ENCODE data around the gene TRIP12.
"Not testable (repeated sequence)": the region's sequence is repeated elsewhere in the genome, so short reads cannot be mapped to it uniquely, and the experiment has no call there.

TRIP12 gene

DNA sequence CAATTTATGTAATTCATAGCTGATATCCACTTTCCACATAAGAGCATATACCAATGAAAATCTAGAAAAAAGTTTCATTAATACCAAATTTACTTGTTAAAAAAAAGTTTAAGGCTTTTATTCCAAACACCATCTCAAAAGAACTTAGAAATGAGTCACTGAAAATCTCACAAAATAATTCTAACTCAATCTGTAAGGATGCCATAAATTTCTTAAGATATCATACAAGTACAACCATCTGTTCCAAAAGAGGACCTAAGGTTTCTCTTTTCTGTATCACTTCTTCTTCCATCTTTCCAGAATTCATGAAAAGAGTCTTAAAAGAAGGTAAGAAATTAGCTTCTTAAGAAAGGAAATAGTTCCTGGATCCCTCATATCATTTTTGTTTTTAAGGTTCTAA, 60.4 kb downstream of the TRIP12 start:
- H3K9me3 ChIP-seq = no peaks in the 10 kb centered on the region
- peaks cover 34% of the 10 kb centered on the region for H3K36me3 ChIP-seq
- no peak overlapping the region for H3K4me2 ChIP-seq
- H3K4me1 ChIP-seq = no peaks in the 10 kb centered on the region
- H4K20me1 ChIP-seq = peaks cover 96% of the 10 kb centered on the region
- TF ChIP-seq Cebpa-rat (IDR thresholded peaks at IDR 0.05) = no peak
- no peak overlapping the region for H3K4me3 ChIP-seq
- no peak overlapping the region for H3K9ac ChIP-seq
- no peak overlapping the region for H3K27ac ChIP-seq
- no peaks in the 10 kb centered on the region for H3K27me3 ChIP-seq

DNA sequence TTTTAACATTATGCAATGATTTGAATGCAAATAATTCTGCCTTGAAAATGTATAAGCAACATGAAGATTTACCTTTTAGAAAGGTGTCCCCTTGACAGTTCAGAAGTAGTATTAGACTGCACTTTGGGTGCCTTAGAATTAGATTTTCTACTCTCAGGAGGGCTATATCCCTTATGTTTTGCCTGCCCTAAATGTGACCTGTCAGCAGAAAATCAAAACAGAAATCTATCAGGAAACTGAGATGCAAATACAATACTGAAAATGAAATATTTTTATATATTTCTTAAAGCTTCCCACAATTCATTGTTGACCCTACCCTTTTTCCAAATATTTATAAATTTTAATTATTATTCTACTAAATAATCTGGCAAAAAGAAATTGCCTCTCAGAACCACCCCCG, 61.5 kb downstream of the TRIP12 start:
- TF ChIP-seq Cebpa-rat (IDR thresholded peaks at IDR 0.05) = no peak
- H3K4me1 ChIP-seq = no peaks in the 10 kb centered on the region
- no peak overlapping the region for H3K4me3 ChIP-seq
- H3K4me2 ChIP-seq = no peak overlapping the region
- peaks cover 95% of the 10 kb centered on the region for H4K20me1 ChIP-seq
- no peaks in the 10 kb centered on the region for H3K9me3 ChIP-seq
- no peak overlapping the region for H3K27ac ChIP-seq
- no peaks in the 10 kb centered on the region for H3K27me3 ChIP-seq
- H3K36me3 ChIP-seq = peaks cover 42% of the 10 kb centered on the region
- no peak overlapping the region for H3K9ac ChIP-seq

DNA sequence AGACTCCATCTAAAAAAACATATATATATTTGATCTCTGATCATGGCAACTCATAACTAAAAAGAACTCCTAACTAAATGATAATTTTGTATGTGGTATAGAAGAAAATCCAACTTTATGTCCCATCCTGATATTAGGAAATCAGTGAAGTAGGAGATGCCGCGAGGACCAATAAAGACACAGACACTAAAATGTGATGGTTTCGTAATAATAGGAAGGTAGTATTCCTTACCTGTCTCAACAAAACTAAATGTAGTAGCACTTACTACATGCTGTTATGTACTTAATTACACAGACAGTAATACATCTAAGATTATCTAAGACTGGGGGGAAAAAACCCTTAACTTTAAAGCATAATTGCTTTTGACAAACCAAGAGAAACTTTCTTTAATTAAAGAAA, 63.5 kb downstream of the TRIP12 start:
- Histone ChIP-seq H3K27ac (no peak overlapping the region), H3K27me3 (no peaks in the 10 kb centered on the region), H3K4me3 (no peak overlapping the region), H3K4me1 (no peaks in the 10 kb centered on the region), H4K20me1 (peaks cover 91% of the 10 kb centered on the region), H3K4me2 (no peak overlapping the region), H3K9me3 (no peaks in the 10 kb centered on the region), H3K9ac (no peak overlapping the region), H3K36me3 (peaks cover 55% of the 10 kb centered on the region)
- no peak for TF ChIP-seq Cebpa-rat (IDR thresholded peaks at IDR 0.05)

DNA sequence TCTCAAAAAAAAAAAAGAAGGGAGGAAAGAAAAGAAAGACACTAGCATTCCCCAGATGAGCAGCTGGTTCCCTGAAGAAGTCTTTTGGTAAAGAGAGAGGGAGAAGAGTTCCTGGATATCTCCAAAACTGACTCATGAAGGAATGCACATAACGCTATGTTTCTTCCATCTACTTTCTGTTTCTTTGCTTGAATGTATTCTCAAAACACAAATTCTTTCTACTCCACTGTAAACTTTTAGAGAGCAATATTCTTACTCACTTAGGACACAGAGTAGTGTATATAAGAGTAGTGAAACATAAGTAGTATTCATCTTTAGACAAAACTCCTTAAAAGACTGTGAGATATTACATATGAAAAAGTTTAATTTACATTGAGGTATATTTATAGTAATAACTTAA, 64.2 kb downstream of the TRIP12 start:
- 0 out of 2 replicates have a peak, but pooled peaks cover 4% of the 10 kb centered on the region for H3K4me1 ChIP-seq
- no peak overlapping the region for H3K4me2 ChIP-seq
- H4K20me1 ChIP-seq = peaks cover 90% of the 10 kb centered on the region
- no peak overlapping the region for H3K27ac ChIP-seq
- peaks cover 57% of the 10 kb centered on the region for H3K36me3 ChIP-seq
- H3K27me3 ChIP-seq = no peaks in the 10 kb centered on the region
- no peak overlapping the region for H3K4me3 ChIP-seq
- H3K9ac ChIP-seq = no peak overlapping the region
- TF ChIP-seq Cebpa-rat (IDR thresholded peaks at IDR 0.05) = no peak
- H3K9me3 ChIP-seq = no peaks in the 10 kb centered on the region

DNA sequence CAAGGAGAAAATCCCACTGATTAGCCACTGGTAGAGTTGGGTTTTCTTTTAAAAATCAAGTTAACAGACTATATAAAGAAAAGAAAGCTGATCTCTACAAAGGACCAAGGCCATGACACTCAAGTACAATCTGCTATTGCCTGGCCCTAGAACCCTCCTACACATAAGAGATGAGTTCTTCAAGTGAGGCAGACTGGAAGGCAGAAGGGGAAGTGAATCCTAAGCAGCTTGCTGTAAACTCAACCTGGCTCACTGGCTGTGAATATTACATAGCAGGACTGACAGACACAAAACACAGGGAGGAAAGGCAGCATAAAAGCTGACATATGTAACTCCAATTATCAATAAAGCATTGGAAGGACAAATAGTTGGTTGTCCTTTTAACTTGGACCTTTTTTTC, 65.4 kb downstream of the TRIP12 start:
- peaks cover 81% of the 10 kb centered on the region for H4K20me1 ChIP-seq
- H3K4me2 ChIP-seq = no peak overlapping the region
- 0 out of 2 replicates have a peak, but pooled peaks cover 6% of the 10 kb centered on the region for H3K4me1 ChIP-seq
- no peak overlapping the region for H3K9ac ChIP-seq
- no peak for TF ChIP-seq Cebpa-rat (IDR thresholded peaks at IDR 0.05)
- no peaks in the 10 kb centered on the region for H3K9me3 ChIP-seq
- peaks cover 66% of the 10 kb centered on the region for H3K36me3 ChIP-seq
- H3K4me3 ChIP-seq = no peak overlapping the region
- no peaks in the 10 kb centered on the region for H3K27me3 ChIP-seq
- H3K27ac ChIP-seq = no peak overlapping the region

DNA sequence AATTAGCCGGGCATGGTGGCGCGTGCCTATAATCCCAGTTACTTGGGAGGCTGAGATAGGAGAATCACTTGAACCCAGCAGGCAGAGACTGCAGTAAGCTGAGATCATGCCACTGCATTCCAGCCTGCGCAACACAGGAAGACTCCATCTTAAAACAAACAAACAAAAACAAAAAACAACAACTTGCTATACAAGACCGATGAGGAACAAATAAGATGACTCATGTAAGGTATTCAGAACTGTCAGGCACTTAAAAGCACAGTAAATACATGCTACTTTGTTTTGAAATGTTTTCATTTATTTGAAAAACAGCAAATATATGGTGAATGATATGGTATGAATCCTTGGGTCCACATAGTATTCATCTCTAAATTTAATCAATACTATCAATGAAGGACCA, 66.7 kb downstream of the TRIP12 start:
- H4K20me1 ChIP-seq = peaks cover 79% of the 10 kb centered on the region
- no peak for TF ChIP-seq Cebpa-rat (IDR thresholded peaks at IDR 0.05)
- no peaks in the 10 kb centered on the region for H3K27me3 ChIP-seq
- H3K27ac ChIP-seq = no peak overlapping the region
- H3K9me3 ChIP-seq = no peaks in the 10 kb centered on the region
- no peak overlapping the region for H3K9ac ChIP-seq
- peaks cover 79% of the 10 kb centered on the region for H3K36me3 ChIP-seq
- H3K4me2 ChIP-seq = no peak overlapping the region
- H3K4me1 ChIP-seq = 0 out of 2 replicates have a peak, but pooled peaks cover 6% of the 10 kb centered on the region
- no peak overlapping the region for H3K4me3 ChIP-seq

DNA sequence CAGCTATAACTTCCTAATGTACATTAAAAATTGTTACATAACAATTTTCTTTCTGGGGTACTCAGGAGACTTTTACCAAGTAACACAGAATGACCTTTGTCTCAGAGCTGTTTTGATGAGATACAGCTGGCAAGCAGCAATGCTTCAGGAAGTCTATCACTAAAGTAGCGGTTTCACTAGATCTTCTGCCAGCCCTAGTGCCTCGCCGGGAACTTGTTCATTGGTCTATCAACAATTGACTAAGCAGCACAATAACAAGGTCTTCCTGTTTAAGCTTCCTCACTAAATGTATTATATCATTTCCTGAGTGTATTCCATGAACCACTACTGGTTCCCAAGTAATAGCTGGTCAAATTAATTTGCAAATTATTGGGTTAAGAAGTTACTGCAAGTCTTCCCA, 69.2 kb downstream of the TRIP12 start:
- no peaks in the 10 kb centered on the region for H3K27me3 ChIP-seq
- peaks cover 74% of the 10 kb centered on the region for H3K36me3 ChIP-seq
- H3K9me3 ChIP-seq = no peaks in the 10 kb centered on the region
- no peak overlapping the region for H3K4me3 ChIP-seq
- H3K27ac ChIP-seq = no peak overlapping the region
- H3K9ac ChIP-seq = no peak overlapping the region
- TF ChIP-seq Cebpa-rat (IDR thresholded peaks at IDR 0.05) = no peak
- 0 out of 2 replicates have a peak, but pooled peaks cover 6% of the 10 kb centered on the region for H3K4me1 ChIP-seq
- peaks cover 75% of the 10 kb centered on the region for H4K20me1 ChIP-seq
- H3K4me2 ChIP-seq = no peak overlapping the region

DNA sequence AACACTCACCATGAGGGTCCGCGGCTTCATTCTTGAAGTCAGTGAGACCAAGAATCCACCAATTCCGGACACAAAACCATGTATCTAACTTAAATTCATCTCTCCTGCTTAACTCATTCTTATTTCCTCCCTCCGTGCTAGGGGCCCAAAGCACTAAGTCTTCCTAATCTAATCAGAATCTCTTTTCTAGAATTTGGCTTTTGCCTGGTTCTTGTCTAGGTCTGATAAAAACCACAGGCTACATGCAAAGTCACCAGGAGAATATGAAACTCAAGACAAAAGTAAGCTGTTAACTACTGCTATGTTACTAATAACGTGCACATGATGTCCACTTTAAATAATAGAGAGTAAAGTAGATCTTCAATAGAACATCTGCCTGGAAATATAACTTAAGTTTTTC, 69.9 kb downstream of the TRIP12 start:
- no peak overlapping the region for H3K9ac ChIP-seq
- H3K27me3 ChIP-seq = no peaks in the 10 kb centered on the region
- no peak overlapping the region for H3K27ac ChIP-seq
- no peak overlapping the region for H3K4me3 ChIP-seq
- H3K4me1 ChIP-seq = 0 out of 2 replicates have a peak, but pooled peaks cover 6% of the 10 kb centered on the region
- H3K36me3 ChIP-seq = peaks cover 74% of the 10 kb centered on the region
- no peak overlapping the region for H3K4me2 ChIP-seq
- peaks cover 75% of the 10 kb centered on the region for H4K20me1 ChIP-seq
- no peak for TF ChIP-seq Cebpa-rat (IDR thresholded peaks at IDR 0.05)
- no peaks in the 10 kb centered on the region for H3K9me3 ChIP-seq

DNA sequence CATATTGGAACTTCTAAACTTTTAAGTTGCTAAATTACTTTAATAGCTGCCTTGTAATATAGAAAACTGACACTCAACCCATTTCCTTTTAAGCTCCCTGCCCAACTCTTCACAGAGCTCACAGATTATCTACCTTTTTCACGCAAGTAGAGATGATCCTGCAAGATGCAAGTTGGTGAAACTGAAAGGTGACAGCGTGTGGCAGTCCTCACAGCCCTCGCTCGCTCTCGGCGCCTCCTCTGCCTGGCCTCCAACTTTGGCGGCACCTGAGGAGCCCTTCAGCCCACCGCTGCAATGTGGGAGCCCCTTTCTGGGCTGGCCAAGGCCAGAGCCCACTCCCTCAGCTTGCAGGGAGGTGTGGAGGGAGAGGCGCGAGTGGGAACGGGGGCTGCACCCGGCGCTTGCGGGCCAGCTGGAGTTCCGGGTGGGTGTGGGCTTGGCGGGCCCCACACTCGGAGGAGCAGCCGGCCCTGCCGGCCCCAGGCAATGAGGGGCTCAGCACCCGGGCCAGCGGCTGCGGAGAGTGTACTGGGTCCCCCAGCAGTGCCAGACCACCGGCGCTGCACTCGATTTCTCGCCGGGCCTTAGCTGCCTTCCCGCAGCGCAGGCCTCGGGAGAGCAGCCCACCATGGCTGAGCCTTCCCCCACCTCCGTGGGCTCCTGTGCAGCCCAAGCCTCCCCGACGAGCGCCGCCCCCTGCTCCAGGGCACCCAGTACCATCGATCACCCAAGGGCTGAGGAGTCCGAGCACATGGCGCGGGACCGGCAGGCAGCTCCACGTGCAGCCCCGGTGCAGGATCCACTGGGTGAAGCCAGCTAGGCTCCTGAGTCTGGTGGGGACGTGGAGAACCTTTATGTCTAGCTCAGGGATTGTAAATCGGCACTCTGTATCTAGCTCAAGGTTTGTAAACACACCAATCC, 71.2 kb downstream of the TRIP12 start:
- Histone ChIP-seq H3K36me3 (peaks cover 70% of the 10 kb centered on the region), H4K20me1 (peaks cover 75% of the 10 kb centered on the region)
- H3K4me3 ChIP-seq, H3K9ac ChIP-seq, H3K9me3 ChIP-seq, H3K27me3 ChIP-seq, H3K4me2 ChIP-seq, H3K27ac ChIP-seq, H3K4me1 ChIP-seq: not testable (repeated sequence)

DNA sequence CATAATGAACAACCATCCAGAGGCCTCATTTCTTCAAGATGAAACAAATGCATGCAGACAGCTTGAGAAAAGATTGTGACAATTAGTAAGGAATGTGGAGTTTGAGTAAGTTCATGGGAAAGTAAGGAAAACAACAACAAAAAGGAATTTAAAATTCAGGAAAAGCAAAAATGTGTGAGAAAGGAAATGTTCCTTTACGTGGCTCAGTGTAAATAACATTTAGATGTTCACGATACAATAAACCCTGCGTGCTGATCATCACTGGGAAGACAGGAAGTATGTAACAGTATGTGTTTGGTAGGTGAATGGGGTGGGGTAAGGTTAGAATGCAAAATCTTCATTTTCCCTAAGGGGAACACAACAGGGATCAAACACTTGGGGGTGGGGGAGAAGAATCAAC, 72.7 kb downstream of the TRIP12 start:
- no peaks in the 10 kb centered on the region for H3K27me3 ChIP-seq
- H3K9me3 ChIP-seq = no peaks in the 10 kb centered on the region
- H3K36me3 ChIP-seq = peaks cover 70% of the 10 kb centered on the region
- no peak overlapping the region for H3K27ac ChIP-seq
- no peak overlapping the region for H3K9ac ChIP-seq
- H3K4me1 ChIP-seq = 0 out of 2 replicates have a peak, but pooled peaks cover 6% of the 10 kb centered on the region
- peaks cover 76% of the 10 kb centered on the region for H4K20me1 ChIP-seq
- no peak overlapping the region for H3K4me3 ChIP-seq
- TF ChIP-seq Cebpa-rat (IDR thresholded peaks at IDR 0.05) = no peak
- no peak overlapping the region for H3K4me2 ChIP-seq
